Activated B cell treated with CpG ODN at 0.5 μM for 24 hours (primary cell): ENCODE data around the gene FAM193B. TPM values are rescaled to one million over a fixed set of nuclear protein-coding genes. Genes with fewer than 3 reads are reported as not detected.

ENCODE experiments used
- ATAC-seq: fragments of 200-7000 bp; cut with Tn5 transposase; one replicate; pipeline ENCODE4 v1.10.0; 2021; ENCODE audit warnings: low read depth, mild to moderate bottlenecking, moderate library complexity
- CTCF ChIA-PET: fragments of 350-600 bp; sonication (Branson Sonifier 250); formaldehyde crosslinking; loops from one replicate; lab custom pipeline; 2021; ENCODE audit warnings: antibody characterized with exemption; lab: Charles Lee
- POLR2A ChIA-PET: fragments of 350-600 bp; sonication (Branson Sonifier 250); formaldehyde crosslinking; loops from one replicate; lab custom pipeline; 2021; ENCODE audit warnings: antibody characterized with exemption; lab: Charles Lee
- DNase-seq: peaks from one replicate; pipeline ENCODE4 v3.0.0; 2022
- H3K27ac Mint-ChIP-seq: one replicate; pipeline ENCODE4 v1.8.0; 2020; ENCODE audit warnings: mixed read lengths
- H3K27me3 Mint-ChIP-seq: one replicate; pipeline ENCODE4 v1.8.0; 2021; ENCODE audit warnings: mixed read lengths
- H3K36me3 Mint-ChIP-seq: one replicate; pipeline ENCODE4 v1.8.0; 2021; ENCODE audit warnings: low read depth, mixed read lengths
- H3K4me1 Mint-ChIP-seq: one replicate; pipeline ENCODE4 v1.8.0; 2021; ENCODE audit warnings: mixed read lengths
- H3K4me3 Mint-ChIP-seq: one replicate; pipeline ENCODE4 v1.8.0; 2020; ENCODE audit warnings: mild to moderate bottlenecking, mixed read lengths
- H3K9me3 Mint-ChIP-seq: one replicate; pipeline ENCODE4 v1.8.0; 2020; ENCODE audit warnings: mixed read lengths
- intact Hi-C: fragments of 100-400 bp; cut with micrococcal nuclease; formaldehyde crosslinking; loops from one replicate; pipeline ENCODE4 v1.15.1; 2024
- total RNA-seq: library from RNA; stranded (reverse); gene quantifications from 2 replicates; pipeline ENCODE4 v1.2.3, GENCODE V29; 2022
- TF ChIP-seq, protein P1 (sequence below): fragments of 200-600 bp; IDR thresholded peaks from one replicate; pipeline ENCODE4 v1.8.0; 2022; ENCODE audit warnings: antibody characterized with exemption, mild to moderate bottlenecking

Gene FAM193B
- total RNA-seq, 1 donor from 2014 or later: 121 TPM

DNA sequence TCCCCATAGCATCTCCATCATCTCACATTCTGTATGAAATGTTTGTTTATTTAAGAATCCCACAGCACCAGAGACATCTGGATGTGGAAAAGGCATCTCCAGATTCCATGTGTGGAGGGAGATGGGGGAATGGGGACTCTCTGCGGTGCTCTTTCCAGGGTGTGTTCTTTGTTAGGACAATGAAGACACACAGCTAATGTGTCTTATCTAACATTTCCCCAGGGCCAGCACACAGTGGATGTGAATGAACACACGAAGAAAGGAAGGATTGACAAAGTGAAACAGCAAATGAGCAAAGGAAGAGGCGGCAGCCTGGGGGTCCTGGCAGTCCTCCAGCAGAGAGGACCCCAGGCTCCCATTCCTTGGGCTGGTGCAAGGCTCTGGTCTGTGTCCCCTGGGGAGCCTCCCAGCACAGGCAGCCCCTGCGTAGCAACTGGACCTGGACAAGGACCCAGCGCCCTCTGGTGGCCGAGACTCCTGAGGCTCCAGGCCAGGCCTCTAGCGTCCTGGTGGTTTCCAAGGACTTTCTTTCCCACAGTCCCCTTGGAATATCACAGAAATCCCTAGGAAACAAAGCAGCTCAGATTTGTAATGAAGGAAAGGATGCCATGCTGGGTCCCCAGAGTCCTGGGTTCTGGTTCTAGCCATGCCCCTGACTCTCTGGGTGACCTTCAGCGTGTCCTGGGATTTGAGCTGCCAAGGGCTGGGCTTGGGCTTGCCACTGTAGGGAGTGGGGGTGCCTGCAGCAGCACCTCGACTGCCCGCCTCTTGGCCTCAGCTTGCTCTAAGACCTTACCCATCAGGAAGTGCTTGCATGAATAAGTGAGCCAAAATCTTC lies 53.5 kb downstream of the FAM193B start:
- peak; percentile 19 for ATAC-seq
- DNase-seq: peak; percentile 77
- POLR2A ChIA-PET: interaction anchor here (0.8 to 1.6 kb wide), 4 partner anchors 9 to 54 kb away, joined by 3 to 4 read pairs (median 4); no protein-coding TSS in a partner anchor
- Mint-ChIP-seq H3K27me3 (peaks cover 2% of the 10 kb centered on the region), H3K36me3 (peaks cover 24% of the 10 kb centered on the region), H3K9me3 (no peaks in the 10 kb centered on the region), H3K4me1 (peaks cover 66% of the 10 kb centered on the region), H3K4me3 (peak overlapping the region; percentile 39), H3K27ac (no peak overlapping the region)
- CTCF ChIA-PET: interaction anchor here (0.7 to 4.1 kb wide), 16 partner anchors 9 to 183 kb away, joined by 3 to 36 read pairs (median 4); partner anchors contain the start of genes DDX41 and DOK3
- TF ChIP-seq, protein P1, sequence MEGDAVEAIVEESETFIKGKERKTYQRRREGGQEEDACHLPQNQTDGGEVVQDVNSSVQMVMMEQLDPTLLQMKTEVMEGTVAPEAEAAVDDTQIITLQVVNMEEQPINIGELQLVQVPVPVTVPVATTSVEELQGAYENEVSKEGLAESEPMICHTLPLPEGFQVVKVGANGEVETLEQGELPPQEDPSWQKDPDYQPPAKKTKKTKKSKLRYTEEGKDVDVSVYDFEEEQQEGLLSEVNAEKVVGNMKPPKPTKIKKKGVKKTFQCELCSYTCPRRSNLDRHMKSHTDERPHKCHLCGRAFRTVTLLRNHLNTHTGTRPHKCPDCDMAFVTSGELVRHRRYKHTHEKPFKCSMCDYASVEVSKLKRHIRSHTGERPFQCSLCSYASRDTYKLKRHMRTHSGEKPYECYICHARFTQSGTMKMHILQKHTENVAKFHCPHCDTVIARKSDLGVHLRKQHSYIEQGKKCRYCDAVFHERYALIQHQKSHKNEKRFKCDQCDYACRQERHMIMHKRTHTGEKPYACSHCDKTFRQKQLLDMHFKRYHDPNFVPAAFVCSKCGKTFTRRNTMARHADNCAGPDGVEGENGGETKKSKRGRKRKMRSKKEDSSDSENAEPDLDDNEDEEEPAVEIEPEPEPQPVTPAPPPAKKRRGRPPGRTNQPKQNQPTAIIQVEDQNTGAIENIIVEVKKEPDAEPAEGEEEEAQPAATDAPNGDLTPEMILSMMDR: peak; percentile 96
- intact Hi-C loops: loop anchor here (1.0 to 10.0 kb wide), 4 partner anchors 45 to 386 kb away; no protein-coding TSS in a partner anchor

GRCh38 chr5:177499842-177500241 lies 54.5 kb downstream of the FAM193B start:
- Mint-ChIP-seq H3K27ac (no peak overlapping the region), H3K4me1 (peaks cover 69% of the 10 kb centered on the region), H3K36me3 (peaks cover 17% of the 10 kb centered on the region), H3K4me3 (peak overlapping the region; percentile 9), H3K9me3 (no peaks in the 10 kb centered on the region), H3K27me3 (peaks cover 2% of the 10 kb centered on the region)
- ChIA-PET CTCF (interaction anchor here (1.2 to 4.1 kb wide), 4 partner anchors 16 to 110 kb away, joined by 5 to 36 read pairs (median 15); partner anchors contain the start of gene DDX41), POLR2A (interaction anchor here (7.7 kb wide), 1 partner anchor 9 kb away, joined by 96 read pairs; the partner anchor contains the start of gene DOK3)
- ATAC-seq: no peak
- intact Hi-C loops: loop anchor here (2.0 to 10.0 kb wide), 2 partner anchors 181 to 385 kb away; no protein-coding TSS in a partner anchor
- TF ChIP-seq, protein P1: no peak
- DNase-seq: no peak

DNA sequence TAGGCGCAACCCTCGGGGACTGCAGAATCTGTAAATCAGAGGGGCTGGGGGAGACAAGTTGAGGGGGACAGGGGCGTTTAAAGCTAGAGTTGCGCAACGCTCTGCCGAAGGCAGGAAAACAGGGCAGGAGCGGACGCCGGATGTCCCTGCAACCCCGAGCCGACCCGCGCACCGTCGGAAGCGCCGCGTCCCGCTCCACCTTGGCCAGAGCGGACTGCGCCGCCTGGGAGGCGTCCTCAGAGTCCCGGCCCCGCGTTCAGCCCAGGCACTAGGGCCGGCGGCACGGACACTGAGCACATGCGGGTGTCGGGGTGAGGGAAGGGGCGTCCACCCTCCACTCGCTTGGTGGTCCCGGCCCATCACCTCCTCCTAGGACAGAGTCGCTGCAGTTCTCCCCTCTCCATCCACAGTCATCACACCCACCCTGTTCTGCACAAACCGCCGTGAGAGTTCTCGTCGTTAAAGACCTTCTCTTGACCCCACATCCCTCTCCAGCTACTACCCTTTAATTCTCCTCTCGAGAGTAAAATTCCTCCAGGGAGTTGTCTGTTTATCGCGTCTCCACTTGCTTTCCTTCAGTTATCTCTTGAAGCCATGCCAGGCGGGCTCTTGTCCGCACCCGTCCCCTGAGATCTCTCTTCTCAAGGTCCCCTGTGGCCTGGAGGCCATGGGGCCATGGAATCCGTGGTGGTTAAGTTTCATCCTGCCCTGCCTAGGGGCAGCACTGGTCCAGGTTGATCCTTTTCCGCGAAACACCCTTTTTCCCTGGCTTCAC lies 56.2 kb downstream of the FAM193B start:
- Mint-ChIP-seq H3K4me3 (peak overlapping the region; percentile 80), H3K36me3 (peaks cover 9% of the 10 kb centered on the region), H3K4me1 (peaks cover 80% of the 10 kb centered on the region), H3K9me3 (no peaks in the 10 kb centered on the region), H3K27ac (peak overlapping the region; percentile 39), H3K27me3 (peaks cover 2% of the 10 kb centered on the region)
- intact Hi-C loops: no loop called here
- ChIA-PET POLR2A (interaction anchor here (0.9 to 7.7 kb wide), 6 partner anchors 11 to 94 kb away, joined by 3 to 96 read pairs (median 4); partner anchors contain the start of gene DOK3), CTCF (interaction anchor here (1.0 to 1.9 kb wide), 6 partner anchors 9 to 189 kb away, joined by 3 to 11 read pairs (median 8); partner anchors contain the start of gene DOK3)
- ATAC-seq (no peak), DNase-seq (no peak)
- TF ChIP-seq, protein P1: no peak

GRCh38 chr5:177497292-177498012 lies 56.9 kb downstream of the FAM193B start, which contains the start of gene PDLIM7:
Gene PDLIM7 (minus strand): TSS chr5:177497604. CDS start chr5:177496512, 1,092 bp downstream.
- ChIA-PET POLR2A (interaction anchor here (0.5 to 7.7 kb wide), 9 partner anchors 11 to 950 kb away, joined by 3 to 96 read pairs (median 4); partner anchors contain the start of genes DOK3 and LMAN2), CTCF (interaction anchor here (0.7 to 1.9 kb wide), 7 partner anchors 10 to 188 kb away, joined by 3 to 11 read pairs (median 7); partner anchors contain the start of gene DOK3)
- DNase-seq (peak; percentile 97), ATAC-seq (peak; percentile 83)
- TF ChIP-seq, protein P1: no peak
- intact Hi-C loops: loop anchor here (1.0 to 2.0 kb wide), 8 partner anchors 11 to 186 kb away; partner anchors contain the start of genes DDX41, FAM193B, GRK6 and MXD3
- Mint-ChIP-seq H3K36me3 (peaks cover 4% of the 10 kb centered on the region), H3K4me3 (peak within 1 kb of the TSS; percentile 80), H3K4me1 (peaks cover 79% of the 10 kb centered on the region), H3K27me3 (peaks cover 2% of the 10 kb centered on the region), H3K27ac (peak within 1 kb of the TSS; percentile 39), H3K9me3 (no peaks in the 10 kb centered on the region)
